ENCODE data around the gene GSK3A. TPM values are rescaled to one million over a fixed set of nuclear protein-coding genes. Genes with fewer than 3 reads are reported as not detected.

The GSK3A gene
- total RNA-seq, 1 donor from 2014 or later: 49.1 TPM

- H3K9me3 Mint-ChIP-seq: no peaks in the 10 kb centered on the region
- H3K4me1 Mint-ChIP-seq (ENCODE audit: unreplicated experiment): peaks cover 35% of the 10 kb centered on the region
- TF ChIP-seq CTCF (conservative IDR thresholded peaks at IDR 0.05): no peak
- no peaks in the 10 kb centered on the region for H3K27me3 Mint-ChIP-seq
- H3K36me3 Mint-ChIP-seq: peaks cover 3% of the 10 kb centered on the region
- H3K27ac Mint-ChIP-seq: no peak overlapping the region
- H3K4me3 Mint-ChIP-seq: no peak overlapping the region
- no peak for DNase-seq (ENCODE audit: extremely low spot score, unreplicated experiment)
Observed at GRCh38 chr19:42275517-42275916, 33.1 kb upstream of the GSK3A start.

GRCh38 chr19:42275103-42275502 is 32.7 kb upstream of the GSK3A start:
- Mint-ChIP-seq H3K27me3 (no peaks in the 10 kb centered on the region), H3K4me1 (ENCODE audit: unreplicated experiment) (peaks cover 39% of the 10 kb centered on the region), H3K27ac (peak overlapping the region; percentile 73), H3K9me3 (no peaks in the 10 kb centered on the region), H3K4me3 (no peak overlapping the region), H3K36me3 (peaks cover 3% of the 10 kb centered on the region)
- TF ChIP-seq CTCF (conservative IDR thresholded peaks at IDR 0.05): no peak
- DNase-seq (ENCODE audit: extremely low spot score, unreplicated experiment): no peak

GRCh38 chr19:42274065-42274682 is 31.8 kb upstream of the GSK3A start:
- no peaks in the 10 kb centered on the region for H3K27me3 Mint-ChIP-seq
- TF ChIP-seq CTCF (conservative IDR thresholded peaks at IDR 0.05): no peak
- H3K36me3 Mint-ChIP-seq: peaks cover 3% of the 10 kb centered on the region
- H3K4me3 Mint-ChIP-seq: no peak overlapping the region
- H3K9me3 Mint-ChIP-seq: no peaks in the 10 kb centered on the region
- H3K27ac Mint-ChIP-seq: no peak overlapping the region
- no peak for DNase-seq (ENCODE audit: extremely low spot score, unreplicated experiment)
- peaks cover 39% of the 10 kb centered on the region for H3K4me1 Mint-ChIP-seq (ENCODE audit: unreplicated experiment)

- TF ChIP-seq CTCF (conservative IDR thresholded peaks at IDR 0.05): no peak
- Mint-ChIP-seq H3K27me3 (no peaks in the 10 kb centered on the region), H3K4me3 (no peak overlapping the region), H3K9me3 (no peaks in the 10 kb centered on the region), H3K36me3 (peaks cover 3% of the 10 kb centered on the region), H3K4me1 (ENCODE audit: unreplicated experiment) (peaks cover 32% of the 10 kb centered on the region), H3K27ac (no peak overlapping the region)
- no peak for DNase-seq (ENCODE audit: extremely low spot score, unreplicated experiment)
Observed at GRCh38 chr19:42273407-42274064, 31.1 kb upstream of the GSK3A start.

GRCh38 chr19:42272989-42273406 is 30.6 kb upstream of the GSK3A start:
- TF ChIP-seq CTCF (conservative IDR thresholded peaks at IDR 0.05): no peak
- Mint-ChIP-seq H3K4me3 (no peak overlapping the region), H3K4me1 (ENCODE audit: unreplicated experiment) (peaks cover 28% of the 10 kb centered on the region), H3K36me3 (peaks cover 3% of the 10 kb centered on the region), H3K9me3 (no peaks in the 10 kb centered on the region), H3K27ac (no peak overlapping the region), H3K27me3 (no peaks in the 10 kb centered on the region)
- peak; percentile 63 for DNase-seq (ENCODE audit: extremely low spot score, unreplicated experiment)

Measured in type B pancreatic cell (in vitro differentiated cells).